HEK293T (cell line): ENCODE data around the gene CXCL16.

Source experiments
- ARNT ChIP-seq: fragments of 450-650 bp; IDR thresholded peaks from 2 replicates; pipeline ENCODE4 v1.6.1; 2017; ENCODE audit warnings: mild to moderate bottlenecking
- ELF4 ChIP-seq: fragments of 450-650 bp; IDR thresholded peaks from 2 replicates; pipeline ENCODE4 v1.6.1; 2017; ENCODE audit warnings: antibody characterized with exemption
- FOXM1 ChIP-seq: fragments of 450-650 bp; IDR thresholded peaks from 2 replicates; pipeline ENCODE4 v1.6.1; 2017; ENCODE audit warnings: mild to moderate bottlenecking, borderline replicate concordance
- L3MBTL2 ChIP-seq: fragments of 450-650 bp; conservative IDR thresholded peaks from 2 replicates; pipeline ENCODE4 v1.6.1; 2016; ENCODE audit warnings: mild to moderate bottlenecking
- LEF1 ChIP-seq: fragments of 450-650 bp; IDR thresholded peaks from 2 replicates; pipeline ENCODE4 v1.6.1; 2017; ENCODE audit warnings: mild to moderate bottlenecking, borderline replicate concordance
- SP1 ChIP-seq: fragments of 450-650 bp; IDR thresholded peaks from 2 replicates; pipeline ENCODE4 v1.6.1; 2017
- SUZ12 ChIP-seq: fragments of 450-650 bp; IDR thresholded peaks from 2 replicates; pipeline ENCODE4 v1.6.1; 2016; ENCODE audit warnings: mild to moderate bottlenecking

GRCh38 chr17:4741544-4741943 lies 1.8 kb upstream of the CXCL16 start:
- TF ChIP-seq FOXM1 (no peak), ARNT (no peak), L3MBTL2 (no peak), ELF4 (no peak), SP1 (no peak), SUZ12 (no peak), LEF1 (no peak)
